HL-60/S4 (cell line): Measurements from ENCODE around the gene AKR1C3.
"Not testable (repeated sequence)": the region's sequence is repeated elsewhere in the genome, so short reads cannot be mapped to it uniquely, and the experiment has no call there.

Experiments used
- in situ Hi-C: fragments of 300-500 bp; cut with MboI; formaldehyde crosslinking; loops from 2 replicates; pipeline ENCODE4 v1.14.3; 2022; ENCODE audit warnings: low sequenced_read_pairs

The AKR1C3 gene

DNA sequence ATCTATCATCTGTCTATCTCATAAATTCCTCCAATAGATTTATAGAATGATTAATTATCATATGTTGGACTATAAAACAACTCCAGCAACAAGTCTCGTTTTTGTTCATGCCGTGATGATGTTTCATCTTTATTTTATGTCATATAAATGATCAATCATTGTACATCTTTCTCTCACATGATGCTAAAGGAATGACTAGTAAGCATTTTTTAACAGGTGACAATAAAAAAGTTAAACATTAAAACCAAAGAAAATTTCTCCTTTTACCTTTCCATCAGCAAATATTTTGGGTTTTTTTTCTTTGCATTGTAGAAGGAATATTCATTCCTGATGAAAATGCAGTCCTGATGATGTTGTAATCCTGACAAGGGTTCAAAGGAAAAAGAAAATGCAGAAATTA, 41.4 kb downstream of the AKR1C3 start:
- in situ Hi-C loops, result no loop called here

DNA sequence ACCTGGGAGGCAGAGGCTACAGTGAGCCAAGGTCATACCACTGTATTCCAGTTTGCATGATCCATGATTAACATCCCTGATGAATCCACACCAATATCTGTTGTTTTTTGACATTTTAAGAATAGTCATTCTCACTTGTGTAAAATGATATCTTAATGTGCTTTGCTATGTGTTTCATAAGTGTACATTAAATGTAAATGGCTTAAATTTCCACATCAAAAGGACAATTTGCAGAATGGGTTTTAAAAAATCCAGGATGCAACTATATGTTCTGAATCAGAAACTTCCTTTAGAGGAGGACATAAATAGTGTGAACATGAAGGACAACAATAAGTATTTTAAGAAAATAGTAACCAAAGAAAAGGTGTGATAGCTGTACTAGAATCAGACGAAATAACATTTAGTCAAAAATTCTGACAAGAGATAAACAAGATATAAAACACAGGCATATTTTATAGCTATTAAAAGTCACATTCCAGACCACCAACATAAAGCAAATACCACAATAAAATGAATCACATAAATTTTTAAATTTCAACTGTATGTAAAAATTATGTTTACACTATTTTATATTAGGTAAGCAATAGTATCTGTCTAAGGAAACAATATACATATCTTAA, 42.4 kb downstream of the AKR1C3 start:
- in situ Hi-C loops, result no loop called here

DNA sequence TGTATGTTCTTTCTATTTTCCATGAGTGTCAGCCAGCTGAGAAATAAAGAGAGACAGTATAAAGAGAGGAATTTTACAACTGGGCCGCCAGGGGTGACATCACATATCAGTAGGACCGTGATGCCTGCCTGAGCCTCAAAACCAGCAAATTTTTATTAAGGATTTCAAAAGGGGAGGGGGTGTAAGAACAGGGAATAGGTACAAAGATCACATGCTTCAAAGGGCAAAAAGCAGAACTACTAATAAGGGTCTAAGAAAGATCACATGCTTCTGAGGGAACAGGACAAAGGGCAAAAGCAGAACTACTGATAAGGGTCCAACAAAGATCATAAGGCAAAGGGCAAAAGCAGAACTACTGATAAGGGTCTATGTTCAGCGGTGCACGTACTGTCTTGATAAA, 43.5 kb downstream of the AKR1C3 start:
- in situ Hi-C loops, result not testable (repeated sequence)

DNA sequence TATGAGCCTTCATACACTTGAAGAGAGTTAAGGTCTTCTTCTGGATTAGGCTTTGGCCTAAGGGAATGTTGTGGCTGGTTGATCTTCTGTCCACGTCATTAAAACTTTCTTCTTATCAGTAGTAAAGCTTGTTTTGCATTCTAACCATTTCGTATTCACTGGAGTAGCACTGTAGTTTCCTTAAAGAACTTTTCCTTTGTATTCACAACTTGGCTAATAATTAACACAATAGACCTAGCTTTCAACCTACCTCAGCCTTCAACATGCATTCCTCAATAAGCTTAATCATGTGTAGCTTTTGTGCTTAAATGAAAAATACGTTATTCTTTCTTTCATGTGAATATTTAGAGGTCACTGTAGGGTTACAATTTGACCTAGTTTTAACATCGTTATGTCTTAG, 48.0 kb downstream of the AKR1C3 start:
- in situ Hi-C loops, result no loop called here

DNA sequence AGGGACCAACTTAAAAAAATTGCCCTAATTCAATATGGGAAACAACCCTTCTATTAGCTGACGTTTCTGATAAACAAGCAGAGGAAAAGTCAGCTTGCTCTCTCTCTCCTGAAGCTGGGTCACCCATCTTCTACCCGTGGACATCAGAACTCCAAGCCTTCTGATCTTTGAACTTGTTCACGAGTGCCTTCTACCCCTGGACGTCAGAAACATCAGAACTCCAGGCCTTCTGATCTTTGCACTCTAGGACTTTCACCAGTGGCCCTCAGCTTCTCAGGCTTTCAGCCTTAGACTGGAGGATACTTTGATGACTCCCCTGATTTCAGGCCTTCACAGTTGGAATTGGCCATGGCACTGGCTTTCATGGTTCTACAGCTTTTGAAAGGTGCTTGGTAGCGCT, 48.9 kb downstream of the AKR1C3 start:
- in situ Hi-C loops, result no loop called here

DNA sequence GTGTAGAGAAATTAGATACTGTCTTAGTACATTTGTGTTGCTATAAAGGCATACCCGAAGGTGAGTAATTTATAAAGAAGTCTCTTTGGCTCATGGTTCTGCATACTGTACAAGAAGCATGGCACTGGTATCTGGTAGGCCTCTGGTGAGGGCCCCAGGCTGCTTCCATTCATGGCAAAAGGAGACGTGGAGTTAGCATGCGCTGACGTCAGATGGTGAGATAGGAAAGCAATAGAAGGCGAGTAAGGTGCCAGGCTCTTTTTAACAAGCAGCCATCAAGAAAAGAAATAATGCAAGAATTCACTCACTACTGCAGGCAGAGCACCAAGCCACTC, 52.7 kb downstream of the AKR1C3 start:
- in situ Hi-C loops, result no loop called here

DNA sequence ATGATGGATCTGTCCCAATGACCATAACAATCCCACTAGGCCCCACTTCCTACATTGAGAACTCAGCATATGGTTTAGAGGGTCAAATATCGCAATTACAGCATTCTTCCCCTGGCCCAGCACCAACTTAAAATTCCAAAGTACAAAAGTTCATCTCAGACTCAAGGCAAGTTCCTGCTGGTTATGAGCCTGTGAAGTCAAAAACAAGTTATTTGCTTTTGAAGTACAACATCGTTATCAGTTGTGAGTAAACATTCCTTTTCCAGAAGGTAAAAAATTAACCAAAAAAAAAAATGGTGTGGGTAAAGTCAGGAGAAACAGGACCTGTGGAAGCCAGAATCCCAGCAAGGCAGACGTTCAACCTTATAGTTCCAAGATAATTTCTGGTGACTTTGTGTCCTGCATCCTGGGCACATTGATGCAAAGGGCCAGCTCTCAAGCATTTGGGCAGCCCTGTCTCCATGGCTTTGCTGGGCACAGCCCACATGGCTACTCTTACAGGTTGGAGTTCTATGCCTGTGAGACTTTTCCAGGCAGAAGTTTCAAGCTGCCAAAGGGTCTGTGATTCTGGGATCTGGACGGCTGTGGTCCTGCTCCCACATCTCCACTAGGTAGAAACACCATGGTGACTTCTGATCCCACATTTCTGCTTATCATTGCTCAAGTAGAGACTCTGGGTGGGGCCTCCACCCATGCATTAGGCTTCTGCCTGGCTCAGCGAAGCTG, 53.2 kb downstream of the AKR1C3 start:
- in situ Hi-C loops, result no loop called here

DNA sequence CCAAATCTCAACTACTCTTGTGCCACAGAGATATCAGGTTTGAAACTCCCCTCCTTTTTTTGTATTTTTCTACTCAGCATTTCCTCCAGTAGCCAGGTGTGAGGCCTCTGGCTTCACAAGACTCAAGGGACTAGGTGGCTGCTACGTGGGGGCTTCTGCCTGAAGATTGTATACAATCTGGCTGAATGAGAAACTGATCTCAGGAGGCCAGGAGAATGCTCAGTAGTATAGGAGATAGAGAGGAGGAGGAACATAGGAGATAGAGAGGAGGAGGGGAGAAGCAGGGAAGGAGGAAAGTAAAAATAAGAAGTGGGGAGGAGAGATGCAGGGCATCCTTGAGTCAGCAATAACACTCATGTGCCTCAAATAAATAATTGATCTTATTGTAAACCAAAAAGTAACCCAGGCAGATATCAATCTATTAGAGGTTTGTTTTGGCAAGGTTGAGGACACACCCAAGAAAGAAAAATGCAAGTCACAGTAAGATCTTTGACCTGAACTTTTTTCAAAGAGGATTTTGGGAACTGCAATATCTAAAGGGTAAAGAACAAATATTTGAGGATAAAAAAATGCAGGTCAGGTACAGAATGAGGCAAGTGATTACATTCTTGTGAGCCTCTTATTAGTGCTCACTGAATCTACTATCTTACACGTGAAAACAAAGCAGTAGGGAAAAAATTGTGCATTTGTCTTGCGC, 53.9 kb downstream of the AKR1C3 start:
- in situ Hi-C loops, result no loop called here

DNA sequence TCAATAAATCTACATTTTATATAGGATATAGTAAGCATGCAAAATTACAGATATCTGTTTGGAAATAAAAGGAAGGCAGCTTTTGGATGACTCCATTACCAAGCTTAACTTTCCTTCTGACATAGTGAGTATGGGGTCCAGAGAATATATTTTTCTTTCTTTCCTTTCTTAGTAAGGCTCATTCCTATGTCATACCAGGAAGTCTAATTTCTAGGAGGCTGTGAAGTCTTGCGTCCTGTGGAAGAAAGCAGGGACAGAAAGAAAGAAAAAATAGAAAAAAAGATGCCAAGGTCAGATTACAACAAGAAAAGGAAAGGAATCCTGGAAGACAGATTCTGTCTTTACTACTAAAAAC, 54.4 kb downstream of the AKR1C3 start:
- in situ Hi-C loops, result no loop called here

DNA sequence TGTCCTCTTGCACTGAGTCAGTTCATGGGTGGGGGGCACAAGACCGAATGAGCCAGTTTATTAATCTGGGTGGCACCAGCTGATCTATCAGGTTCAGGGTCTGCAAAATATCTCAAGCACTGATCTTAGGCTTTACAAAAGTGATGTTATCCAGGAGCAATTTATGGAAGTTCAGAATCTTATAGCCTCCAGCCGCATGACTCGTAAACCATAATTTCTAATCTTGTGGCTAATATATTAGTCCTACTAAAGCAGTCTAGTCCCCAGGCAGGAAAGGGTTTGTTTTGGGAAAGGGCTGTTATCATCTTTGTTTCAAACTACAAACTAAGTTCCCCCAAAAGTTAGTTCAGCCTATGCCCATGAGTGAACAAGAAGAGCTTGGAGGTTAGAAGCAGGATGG, 56.9 kb downstream of the AKR1C3 start:
- in situ Hi-C loops, result no loop called here

DNA sequence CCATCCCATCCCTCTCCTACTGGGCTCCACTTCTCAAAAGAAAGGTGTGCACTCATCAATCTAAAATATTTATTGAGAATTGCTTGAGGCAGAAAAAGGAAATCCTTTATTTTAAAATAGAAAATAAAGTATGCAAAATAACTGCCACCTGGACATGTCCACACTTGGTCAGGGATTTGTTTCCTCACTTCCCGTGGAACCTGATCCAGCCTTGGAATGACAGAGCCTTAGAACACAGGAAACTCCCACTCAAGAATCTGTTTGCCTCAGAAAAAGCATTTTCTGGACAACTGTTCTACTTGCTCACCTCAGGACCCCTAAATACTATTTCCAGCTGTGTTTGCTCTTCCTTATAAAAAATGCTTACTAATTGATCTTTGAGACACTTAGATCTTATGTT, 61.7 kb downstream of the AKR1C3 start:
- in situ Hi-C loops, result no loop called here
